NK-92 treated with Interleukin-12 subunit alpha and Interleukin-12 subunit beta, amount 100 ng/mL, for 24 hours (cell line): ENCODE data around the gene GLRX2.

Experiments
- DNase-seq: peaks from one replicate; lab custom pipeline; 2025; lab: John Stamatoyannopoulos, UW

GLRX2 gene

DNA sequence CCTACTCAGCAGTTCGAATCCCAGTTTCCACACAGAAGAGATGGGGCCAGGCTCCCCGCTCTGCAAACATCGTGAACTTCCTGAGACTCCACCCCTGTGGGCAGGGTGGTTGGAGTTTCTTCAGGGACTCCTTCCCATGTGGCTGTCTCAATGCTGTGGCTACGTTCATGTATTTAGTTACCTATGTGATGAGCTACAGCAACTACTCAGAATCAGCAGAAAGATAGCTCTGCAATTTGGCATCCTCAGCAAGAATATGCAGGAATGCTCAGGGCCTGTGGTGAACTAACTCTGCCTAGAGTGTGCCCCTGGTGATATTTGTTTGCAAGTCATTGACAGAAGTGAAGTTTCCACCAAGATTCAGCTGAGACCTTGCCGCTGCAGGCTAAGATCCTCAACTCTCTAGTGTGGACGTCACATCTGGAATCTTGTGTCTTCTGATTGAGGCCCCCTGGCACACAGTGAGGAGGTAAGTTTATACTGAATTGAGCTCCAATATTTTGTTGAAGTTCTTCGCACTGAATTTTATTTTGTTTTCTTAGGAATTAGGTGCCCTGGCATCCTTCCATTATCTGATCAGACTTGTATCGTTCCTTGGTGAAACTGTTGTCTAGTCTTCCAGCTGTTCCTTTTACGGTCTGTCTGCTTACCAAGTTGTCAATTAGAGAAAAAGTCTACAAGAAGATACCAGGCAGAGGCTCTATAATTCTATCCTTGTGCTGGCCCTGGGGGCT, 8.2 kb upstream of the GLRX2 start:
- DNase-seq = no peak

- no peak for DNase-seq
Observed at GRCh38 chr1:193111641-193112090, 6.5 kb upstream of the GLRX2 start.

DNA sequence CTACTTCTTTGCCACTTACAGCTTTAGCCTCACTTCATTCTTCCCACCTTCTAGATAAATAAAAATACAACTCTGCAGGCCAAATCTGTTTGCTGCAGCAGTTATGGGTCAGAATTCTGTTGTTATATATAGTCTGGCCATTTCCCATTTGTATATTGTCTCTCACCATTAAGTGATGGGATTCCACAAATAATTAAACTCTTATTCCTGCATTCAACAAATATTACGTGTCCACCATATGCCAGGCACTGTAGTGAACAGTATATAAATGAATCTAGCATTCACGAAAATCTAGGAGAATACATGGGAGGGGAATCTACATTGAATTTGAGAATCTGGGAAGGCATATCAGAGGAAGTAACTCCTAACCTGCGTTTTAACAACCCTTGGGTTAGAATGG, 5.7 kb upstream of the GLRX2 start:
- DNase-seq = no peak

- no peak for DNase-seq
Observed at GRCh38 chr1:193110246-193110645, 5.0 kb upstream of the GLRX2 start.

DNA sequence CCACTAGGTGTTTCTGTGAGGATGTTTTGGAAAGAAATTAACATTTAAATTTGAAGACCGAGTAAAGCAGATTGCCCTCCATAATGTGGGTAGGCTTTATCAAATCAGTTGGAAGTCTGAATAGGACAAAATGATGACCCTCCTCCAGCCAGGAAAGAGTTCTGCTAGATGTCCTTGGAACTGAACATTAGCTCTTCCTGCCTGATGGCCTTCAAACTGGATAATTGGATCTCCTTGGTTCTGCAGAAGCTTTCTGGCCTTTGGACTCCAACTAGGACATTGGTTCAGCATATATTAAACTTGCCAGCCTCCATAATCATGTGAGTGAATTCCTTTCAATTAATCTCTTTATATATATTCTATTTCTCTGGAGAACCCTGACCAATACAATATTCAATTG, 4.4 kb upstream of the GLRX2 start:
- no peak for DNase-seq

GRCh38 chr1:193108471-193108870, 3.3 kb upstream of the GLRX2 start:
- DNase-seq = no peak

GRCh38 chr1:193105821-193106177, 585 bp upstream of the GLRX2 start:
- DNase-seq = no peak

DNA sequence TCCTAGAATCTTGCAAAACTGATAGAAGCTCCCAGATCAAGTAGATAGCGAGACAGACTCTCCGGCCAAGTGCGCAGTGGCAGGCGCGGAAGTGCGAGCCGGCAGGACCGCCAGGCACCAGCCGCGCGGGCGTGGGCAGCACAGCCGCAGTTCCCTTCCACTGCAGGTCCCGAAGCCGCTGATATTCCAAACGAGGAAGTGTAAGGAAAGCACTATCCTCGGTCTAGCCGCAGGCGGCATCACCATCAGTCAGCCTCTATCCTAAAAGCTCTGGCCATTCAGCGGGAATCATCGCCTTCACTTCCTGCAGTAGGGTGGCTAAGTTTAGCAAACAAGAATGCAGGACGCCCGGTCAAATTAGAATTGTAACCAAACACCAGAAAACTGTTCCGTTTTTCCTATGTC, 710 bp downstream of the GLRX2 start:
- peak; percentile 15 for DNase-seq

- DNase-seq = no peak
Observed at GRCh38 chr1:193103759-193104501, 1.3 kb downstream of the GLRX2 start.

DNA sequence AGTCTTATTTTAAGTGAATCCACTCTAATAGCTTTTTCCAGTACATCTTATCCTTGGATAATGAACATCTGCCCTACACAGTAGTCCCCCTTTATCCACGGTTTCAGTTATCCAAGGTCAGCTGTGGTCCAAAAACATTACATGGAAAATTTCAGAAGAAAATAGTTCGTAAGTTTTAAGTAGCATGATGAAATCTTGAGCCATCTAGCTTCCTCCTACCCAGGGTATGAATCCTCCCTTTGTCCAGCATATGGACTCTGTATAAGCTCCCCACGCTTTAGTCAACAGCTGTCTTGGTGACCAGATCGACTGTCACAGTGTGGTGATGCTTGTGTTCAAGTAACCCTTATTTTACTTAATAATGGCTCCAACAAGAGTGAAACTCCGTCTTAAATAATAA, 2.6 kb downstream of the GLRX2 start:
- DNase-seq = no peak

GRCh38 chr1:193094112-193094511, 11.1 kb downstream of the GLRX2 start:
- DNase-seq = no peak

GRCh38 chr1:193090865-193091264, 14.3 kb downstream of the GLRX2 start:
- no peak for DNase-seq

- DNase-seq = no peak
Observed at GRCh38 chr1:193087893-193088292, 17.3 kb downstream of the GLRX2 start.

GRCh38 chr1:193086342-193086741, 18.9 kb downstream of the GLRX2 start:
- DNase-seq = no peak

DNA sequence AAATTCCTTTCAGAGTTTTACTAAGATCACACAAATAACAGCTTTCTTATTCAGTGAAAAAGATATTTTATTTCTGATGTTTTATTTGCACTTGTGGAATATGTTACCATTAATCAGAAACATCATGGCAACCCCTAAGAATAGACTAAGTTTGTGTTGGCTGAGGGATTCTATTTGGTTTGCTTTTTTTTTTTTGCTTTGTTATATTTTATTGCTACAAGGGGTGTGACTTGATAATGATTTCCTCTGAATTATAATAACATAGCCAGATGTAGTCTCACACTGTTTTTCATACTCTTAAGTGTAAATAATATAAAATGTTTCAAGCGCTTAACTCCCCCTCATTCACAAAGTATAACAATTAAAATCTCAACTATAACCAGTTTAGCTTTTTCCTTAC, 20.0 kb downstream of the GLRX2 start:
- DNase-seq = no peak

DNA sequence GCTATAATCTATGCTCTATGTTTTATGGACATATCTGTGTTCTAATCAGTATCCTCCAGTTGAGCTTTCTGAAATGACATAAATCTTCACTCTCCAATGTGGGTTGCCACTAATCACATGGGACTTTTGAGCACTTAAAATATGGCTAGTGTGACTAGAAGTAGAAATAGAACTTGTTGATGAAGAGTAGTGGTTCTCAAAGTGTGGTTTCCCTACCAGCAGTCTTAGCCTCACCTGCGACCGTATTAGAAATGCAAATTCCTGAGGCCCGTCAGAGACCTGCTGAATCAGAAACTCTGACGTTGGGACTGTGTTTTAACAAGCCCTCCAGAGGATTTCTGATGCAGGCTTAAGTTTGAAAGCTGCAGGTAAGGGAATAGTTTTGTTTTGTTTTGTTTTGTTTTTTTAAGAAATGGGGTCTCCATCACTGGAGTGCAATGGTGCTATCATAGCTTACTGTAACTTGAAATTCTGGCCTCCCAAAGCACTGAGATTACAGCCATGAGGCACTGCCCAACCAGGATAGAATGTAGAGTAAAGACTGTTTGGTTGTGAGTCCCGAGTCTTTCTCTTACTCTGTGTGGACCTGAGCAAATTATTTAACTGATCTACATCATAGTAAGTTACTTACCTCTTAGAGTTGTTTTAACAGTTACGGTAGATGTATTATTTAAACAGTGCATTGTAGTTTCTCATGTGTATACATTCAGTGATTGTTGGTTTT, 21.7 kb downstream of the GLRX2 start:
- DNase-seq = no peak

- DNase-seq = no peak
Observed at GRCh38 chr1:193079187-193079586, 26.0 kb downstream of the GLRX2 start.

DNA sequence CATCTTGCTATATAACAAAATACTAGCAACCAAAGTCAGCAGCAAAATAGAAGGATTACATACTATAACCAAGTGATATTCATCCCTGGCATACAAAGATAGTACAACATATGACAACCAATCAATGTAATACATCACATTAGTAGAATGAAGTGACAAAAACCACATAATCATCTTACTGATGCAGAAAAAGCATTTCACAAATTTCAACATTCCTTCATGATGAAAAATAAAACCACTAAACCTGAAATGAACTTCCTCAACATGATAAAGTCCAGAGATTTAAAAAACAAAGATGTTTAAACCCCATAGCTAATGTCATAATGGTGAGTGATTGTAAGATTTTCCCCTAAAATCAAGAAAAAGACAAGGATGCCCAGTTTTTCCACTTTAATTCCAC, 27.2 kb downstream of the GLRX2 start:
- no peak for DNase-seq

DNA sequence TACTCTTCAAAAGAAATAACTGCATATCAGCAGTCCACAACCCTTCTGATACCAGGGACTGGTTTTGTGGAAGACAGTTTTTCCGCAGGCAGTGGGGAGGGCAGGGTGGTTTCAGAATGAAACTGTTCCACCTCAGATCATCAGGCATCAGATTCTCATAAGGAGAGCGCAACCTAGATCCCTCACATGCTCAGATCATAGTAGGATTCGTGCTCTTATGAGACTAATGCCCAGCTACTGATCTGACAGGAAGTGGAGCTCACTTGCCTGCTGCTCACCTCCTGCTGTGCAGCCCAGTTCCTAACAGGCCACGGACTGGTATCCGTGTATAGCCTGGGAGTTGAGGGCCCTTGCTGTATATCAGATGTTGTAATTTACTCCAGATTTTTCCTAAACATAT, 34.3 kb downstream of the GLRX2 start:
- DNase-seq = no peak

DNA sequence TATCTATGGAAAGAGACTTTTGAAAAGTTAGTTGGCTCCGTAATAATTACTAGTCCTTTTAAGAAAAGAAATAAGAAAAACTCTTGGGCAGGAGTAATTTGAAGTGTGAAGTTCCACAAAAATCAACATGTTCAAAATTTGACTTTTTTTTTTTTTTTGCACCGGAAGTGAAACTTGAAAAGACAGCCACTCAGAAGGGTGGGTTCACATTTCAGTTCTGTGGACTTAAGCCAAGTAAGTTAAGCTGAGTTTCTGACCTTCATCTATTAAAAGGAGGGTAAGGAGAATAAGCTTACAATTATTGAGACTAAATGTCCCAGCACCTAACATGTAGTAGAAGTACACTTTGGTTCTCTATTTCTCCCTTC, 34.8 kb downstream of the GLRX2 start:
- no peak for DNase-seq

DNA sequence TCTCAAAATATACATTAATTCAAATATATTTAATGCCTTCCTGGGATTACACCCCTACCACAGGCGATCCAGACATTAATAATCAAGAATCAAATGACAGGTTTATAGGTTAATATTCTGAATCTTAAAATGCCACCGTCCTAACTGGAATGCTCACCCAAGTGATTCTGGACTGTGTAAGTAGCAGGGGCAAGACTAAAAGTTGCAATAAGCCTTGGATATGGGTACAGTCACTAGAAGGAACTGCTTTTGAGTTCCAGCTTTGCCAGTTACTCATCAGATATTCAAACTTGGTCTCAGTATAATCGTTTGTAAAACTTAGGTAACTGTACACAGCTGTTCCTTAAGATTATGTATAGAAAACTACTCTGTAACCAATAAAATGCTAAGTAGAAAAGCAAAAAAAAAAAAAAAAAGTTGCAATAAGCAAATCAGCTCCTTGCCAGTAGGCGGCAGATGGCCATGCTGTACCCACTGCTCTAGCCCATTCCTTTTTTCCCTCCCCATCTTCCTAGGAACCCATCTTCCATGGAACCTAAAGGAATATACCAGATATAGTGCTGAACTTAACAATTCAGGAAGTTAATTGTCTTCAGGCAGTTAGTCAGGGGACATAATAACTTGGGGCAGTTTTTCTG, 35.3 kb downstream of the GLRX2 start:
- no peak for DNase-seq

DNA sequence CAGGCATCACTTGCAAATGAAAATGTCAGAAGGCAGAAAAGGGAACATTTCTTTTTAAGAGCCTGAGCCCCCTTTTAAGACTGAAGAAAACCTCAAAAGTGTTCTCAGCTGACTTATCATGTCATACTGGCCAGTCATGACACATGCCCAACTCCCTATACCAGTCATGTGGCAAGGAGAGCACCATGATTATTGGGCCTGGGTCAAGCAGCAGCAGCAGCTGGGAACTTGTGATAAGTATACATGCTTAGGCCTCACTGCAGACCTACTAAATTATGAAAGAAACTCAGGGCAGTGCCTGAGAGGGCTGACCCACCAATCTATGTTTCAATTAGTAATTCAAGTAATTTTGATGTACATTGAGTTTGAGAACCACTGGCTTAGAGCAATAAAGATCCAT, 37.2 kb downstream of the GLRX2 start:
- DNase-seq = no peak

- DNase-seq = no peak
Observed at GRCh38 chr1:193066606-193067005, 38.6 kb downstream of the GLRX2 start.
